Measurements from ENCODE around the gene FBH1. TPM values are rescaled to one million over a fixed set of nuclear protein-coding genes. Genes with fewer than 3 reads are reported as not detected.

The FBH1 gene
- total and polyA plus RNA-seq, 7 donors, result 32.4 to 59.3 (median 43.2) TPM

- intact Hi-C loops (cut with DNase I), result no loop called here
These were observed 23.7 kb downstream of the FBH1 start for GRCh38 chr10:5913736-5914135.

GRCh38 chr10:5915451-5915850 lies 25.4 kb downstream of the FBH1 start:
- no peak for TF ChIP-seq CTCF (IDR thresholded peaks at IDR 0.05)
- no peaks in the 10 kb centered on the region for H3K4me1 ChIP-seq
- H3K9me3 ChIP-seq, result no peaks in the 10 kb centered on the region
- 89 to 92% (median 92%) methylated on average over 14 of the region's 14 CpGs for WGBS, 3 donors
- peaks cover 20 to 97% of the 10 kb centered on the region in 2 donors for H3K36me3 ChIP-seq (ENCODE audit: insufficient read depth in 1 of 2, low read depth in 1 of 2)
- H3K27me3 ChIP-seq (ENCODE audit: insufficient read depth in 3 of 3, low read length in 2 of 3), result no peaks in the 10 kb centered on the region
- no peak for ATAC-seq
- DNase-seq, result no peak
- no peak overlapping the region for H3K4me3 ChIP-seq
- intact Hi-C loops (cut with DNase I), result no loop called here
- H3K27ac ChIP-seq, result no peak overlapping the region

More at GRCh38 chr10:5913736-5914135, 23.7 kb downstream of the FBH1 start:
- no peaks in the 10 kb centered on the region for H3K4me1 ChIP-seq
- no peak for ATAC-seq
- H3K27me3 ChIP-seq (ENCODE audit: insufficient read depth in 3 of 3, low read length in 2 of 3), result no peaks in the 10 kb centered on the region
- 91 to 96% (median 96%) methylated on average over 4 of the region's 4 CpGs for WGBS, 3 donors
- DNase-seq, result no peak
- H3K4me3 ChIP-seq, result no peak overlapping the region
- no peak overlapping the region for H3K27ac ChIP-seq
- no peaks in the 10 kb centered on the region for H3K9me3 ChIP-seq
- TF ChIP-seq CTCF (IDR thresholded peaks at IDR 0.05), result no peak
- H3K36me3 ChIP-seq (ENCODE audit: insufficient read depth in 1 of 2, low read depth in 1 of 2), result peaks cover 23 to 97% of the 10 kb centered on the region in 2 donors

- Histone ChIP-seq H3K27me3 (ENCODE audit: insufficient read depth in 3 of 3, low read length in 2 of 3) (no peaks in the 10 kb centered on the region), H3K4me1 (no peaks in the 10 kb centered on the region), H3K27ac (no peak overlapping the region), H3K9me3 (no peaks in the 10 kb centered on the region), H3K36me3 (ENCODE audit: insufficient read depth in 1 of 2, low read depth in 1 of 2) (peaks cover 32 to 99% of the 10 kb centered on the region in 2 donors), H3K4me3 (no peak overlapping the region)
- WGBS, 3 donors, result 96 to 98% (median 97%) methylated on average over 13 of the region's 13 CpGs
- no peak for ATAC-seq
- intact Hi-C loops (cut with DNase I), result no loop called here
- TF ChIP-seq CTCF (IDR thresholded peaks at IDR 0.05), result no peak
- DNase-seq, result no peak
These were observed 27.3 kb downstream of the FBH1 start for GRCh38 chr10:5917305-5917704.

- WGBS, 3 donors, result 95 to 98% (median 96%) methylated on average over 4 of the region's 4 CpGs
- DNase-seq (no peak), ATAC-seq (no peak)
These were observed 28.7 kb downstream of the FBH1 start for GRCh38 chr10:5918763-5919162.

More at GRCh38 chr10:5918763-5919162, 28.7 kb downstream of the FBH1 start:
- Histone ChIP-seq H3K4me3 (no peak overlapping the region), H3K27me3 (ENCODE audit: insufficient read depth in 3 of 3, low read length in 2 of 3) (no peaks in the 10 kb centered on the region), H3K27ac (no peak overlapping the region), H3K9me3 (no peaks in the 10 kb centered on the region), H3K4me1 (no peaks in the 10 kb centered on the region), H3K36me3 (ENCODE audit: insufficient read depth in 1 of 2, low read depth in 1 of 2) (peaks cover 28 to 99% of the 10 kb centered on the region in 2 donors)
- intact Hi-C loops (cut with DNase I), result no loop called here
- TF ChIP-seq CTCF (IDR thresholded peaks at IDR 0.05), result no peak
